ENCODE measurements around the gene NRXN2.

NRXN2 gene

GRCh38 chr11:64613648-64614047 lies 109.3 kb downstream of the NRXN2 start:
- TF ChIP-seq CTCF (conservative IDR thresholded peaks at IDR 0.05) (no peak), ZFX (IDR thresholded peaks at IDR 0.05) (no peak)
- no peak overlapping the region for H3K27ac ChIP-seq

GRCh38 chr11:64611869-64612646 lies 110.9 kb downstream of the NRXN2 start:
- TF ChIP-seq ZFX (IDR thresholded peaks at IDR 0.05) (no peak), CTCF (conservative IDR thresholded peaks at IDR 0.05) (no peak)
- no peak overlapping the region for H3K27ac ChIP-seq

GRCh38 chr11:64611176-64611575 lies 111.8 kb downstream of the NRXN2 start:
- TF ChIP-seq CTCF (conservative IDR thresholded peaks at IDR 0.05) = no peak
- TF ChIP-seq ZFX (IDR thresholded peaks at IDR 0.05) = no peak

GRCh38 chr11:64610596-64610995 lies 112.4 kb downstream of the NRXN2 start:
- TF ChIP-seq CTCF (conservative IDR thresholded peaks at IDR 0.05) (no peak), ZFX (IDR thresholded peaks at IDR 0.05) (no peak)
- H3K27ac ChIP-seq = no peak overlapping the region

More at GRCh38 chr11:64611176-64611575, 111.8 kb downstream of the NRXN2 start:
- H3K27ac ChIP-seq = no peak overlapping the region

- no peak for TF ChIP-seq CTCF (conservative IDR thresholded peaks at IDR 0.05)
- no peak for TF ChIP-seq ZFX (IDR thresholded peaks at IDR 0.05)
- no peak overlapping the region for H3K27ac ChIP-seq
Observed at GRCh38 chr11:64609436-64610047, 113.5 kb downstream of the NRXN2 start.

GRCh38 chr11:64608636-64609035 lies 114.4 kb downstream of the NRXN2 start:
- TF ChIP-seq CTCF (conservative IDR thresholded peaks at IDR 0.05) = no peak
- no peak for TF ChIP-seq ZFX (IDR thresholded peaks at IDR 0.05)

GRCh38 chr11:64608046-64608445 lies 115.0 kb downstream of the NRXN2 start:
- no peak overlapping the region for H3K27ac ChIP-seq
- TF ChIP-seq ZFX (IDR thresholded peaks at IDR 0.05) = no peak
- no peak for TF ChIP-seq CTCF (conservative IDR thresholded peaks at IDR 0.05)

More at GRCh38 chr11:64608636-64609035, 114.4 kb downstream of the NRXN2 start:
- H3K27ac ChIP-seq = no peak overlapping the region

All from C4-2B (cell line).